Stimulated activated CD4-positive, alpha-beta T cell treated with anti-CD3 and anti-CD28 coated beads, Interleukin-4, amount 100 ng/mL, for 48 hours (primary cell): ENCODE results near the gene LXN.

Experiments used
- DNase-seq, 2 donors: peaks; one replicate each; pipeline ENCODE4 v3.0.0-alpha.2; 2020; ENCODE audit warnings: low read depth in 2 of 2

The LXN gene

DNA sequence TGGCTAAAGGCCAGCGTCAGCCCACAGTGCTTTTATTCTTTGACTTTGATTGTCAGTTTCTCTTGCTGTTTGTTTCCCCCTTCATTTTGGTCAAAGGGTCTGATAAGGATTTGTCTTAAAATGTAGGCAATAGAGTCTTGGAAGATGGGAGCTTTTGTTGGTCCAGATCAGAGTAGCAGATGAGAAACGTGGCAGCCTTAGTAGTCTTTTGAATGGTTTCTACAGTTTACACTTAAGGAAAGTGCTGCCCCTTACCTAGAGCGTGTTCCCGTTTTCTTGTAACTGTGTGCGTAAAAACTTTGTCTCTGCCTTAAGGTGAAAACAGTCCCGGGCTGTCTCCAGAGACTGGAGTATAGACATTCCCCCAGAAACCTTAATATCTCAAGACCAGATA is 630 bp downstream of the LXN start:
- no peak for DNase-seq

DNA sequence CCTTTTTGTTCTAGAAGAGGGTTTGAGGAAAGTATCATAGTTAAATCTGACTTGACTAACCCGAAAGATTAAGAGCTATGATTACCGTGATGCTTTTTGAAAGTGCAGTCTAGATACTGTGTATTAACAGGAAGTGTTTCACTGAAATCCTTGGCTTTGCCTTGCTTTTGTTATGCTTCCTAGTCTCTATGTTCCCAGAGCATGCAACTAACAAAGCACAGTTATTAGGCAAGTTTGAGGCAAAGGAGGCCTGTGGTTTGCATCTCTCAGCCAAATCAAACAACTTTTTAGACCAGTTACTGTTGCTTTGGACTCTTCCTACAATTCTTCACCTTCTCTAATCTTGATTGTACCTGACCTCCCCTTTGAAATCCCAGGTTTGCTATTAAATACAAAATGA is 3.9 kb downstream of the LXN start:
- DNase-seq = no peak

DNA sequence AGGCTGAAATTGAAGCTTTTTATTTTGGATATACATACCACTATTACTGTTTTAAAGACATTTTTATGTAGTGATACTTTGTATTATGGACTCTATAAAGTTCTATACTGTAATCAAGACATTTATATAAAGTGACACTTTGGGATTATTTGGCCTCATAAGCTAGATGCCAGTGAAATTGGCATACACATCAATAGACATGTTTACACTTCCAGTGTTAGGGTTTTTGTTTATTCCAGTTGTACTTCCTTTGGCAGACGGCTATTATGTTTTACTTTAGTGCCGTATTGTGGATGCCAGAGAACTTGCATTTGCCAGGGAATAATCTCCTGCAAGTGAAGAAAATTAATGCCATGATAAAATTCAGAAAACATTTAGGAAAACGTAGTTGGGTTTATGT is 6.0 kb downstream of the LXN start:
- DNase-seq = no peak

DNA sequence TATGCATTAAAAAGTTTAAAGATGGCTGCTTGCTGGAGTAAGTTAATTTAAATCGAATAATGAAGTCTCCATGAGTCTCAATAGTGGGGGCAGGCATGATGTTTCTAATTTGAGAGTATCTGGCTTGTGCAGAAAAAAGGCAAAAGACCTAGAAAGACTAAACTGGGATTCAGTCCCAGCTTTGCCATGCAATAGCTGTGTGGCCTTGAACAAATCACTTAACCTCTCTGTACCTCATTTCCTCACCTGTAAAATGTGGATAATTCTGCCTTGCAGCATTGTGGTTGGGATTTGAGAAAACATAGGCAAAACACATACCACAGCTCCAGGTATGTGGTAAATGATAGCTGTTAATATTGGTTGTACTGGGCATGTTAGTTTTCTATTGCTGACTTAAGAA is 8.6 kb downstream of the LXN start:
- no peak for DNase-seq

DNA sequence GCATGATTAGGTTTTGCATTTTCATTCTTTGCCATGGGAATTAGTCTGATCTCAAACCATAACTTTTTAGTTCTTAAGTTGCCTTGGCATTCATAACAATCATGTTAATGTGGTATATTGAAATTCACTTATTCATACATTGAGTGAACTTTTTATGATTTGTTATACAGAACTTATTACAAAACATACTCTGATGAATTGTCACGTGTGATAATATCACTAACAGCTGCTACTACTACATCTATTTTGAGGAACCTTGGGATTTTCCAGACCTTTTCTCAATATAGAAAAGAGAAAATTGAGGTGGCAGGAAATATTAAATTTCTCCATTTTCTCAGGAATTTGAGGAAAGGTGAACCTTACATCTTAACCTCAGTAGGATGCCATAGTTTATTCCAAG is 9.2 kb downstream of the LXN start:
- no peak for DNase-seq

DNA sequence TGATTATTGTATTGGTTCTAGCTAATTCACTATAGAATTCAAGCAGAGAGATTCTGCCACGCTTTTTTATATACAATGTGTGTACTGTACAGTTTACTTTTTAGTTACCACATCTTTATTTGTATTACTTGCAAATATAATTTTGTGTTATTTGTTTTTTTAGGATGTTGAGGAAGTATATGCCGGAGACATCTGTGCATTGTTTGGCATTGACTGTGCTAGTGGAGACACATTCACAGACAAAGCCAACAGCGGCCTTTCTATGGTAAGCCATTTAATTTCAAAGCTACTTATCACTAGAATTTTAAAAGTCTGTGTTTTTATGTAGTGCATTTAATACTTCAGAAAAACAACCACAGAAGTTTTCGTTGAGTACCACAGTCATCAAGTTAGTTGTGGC is 11.7 kb downstream of the LXN start:
- no peak for DNase-seq

DNA sequence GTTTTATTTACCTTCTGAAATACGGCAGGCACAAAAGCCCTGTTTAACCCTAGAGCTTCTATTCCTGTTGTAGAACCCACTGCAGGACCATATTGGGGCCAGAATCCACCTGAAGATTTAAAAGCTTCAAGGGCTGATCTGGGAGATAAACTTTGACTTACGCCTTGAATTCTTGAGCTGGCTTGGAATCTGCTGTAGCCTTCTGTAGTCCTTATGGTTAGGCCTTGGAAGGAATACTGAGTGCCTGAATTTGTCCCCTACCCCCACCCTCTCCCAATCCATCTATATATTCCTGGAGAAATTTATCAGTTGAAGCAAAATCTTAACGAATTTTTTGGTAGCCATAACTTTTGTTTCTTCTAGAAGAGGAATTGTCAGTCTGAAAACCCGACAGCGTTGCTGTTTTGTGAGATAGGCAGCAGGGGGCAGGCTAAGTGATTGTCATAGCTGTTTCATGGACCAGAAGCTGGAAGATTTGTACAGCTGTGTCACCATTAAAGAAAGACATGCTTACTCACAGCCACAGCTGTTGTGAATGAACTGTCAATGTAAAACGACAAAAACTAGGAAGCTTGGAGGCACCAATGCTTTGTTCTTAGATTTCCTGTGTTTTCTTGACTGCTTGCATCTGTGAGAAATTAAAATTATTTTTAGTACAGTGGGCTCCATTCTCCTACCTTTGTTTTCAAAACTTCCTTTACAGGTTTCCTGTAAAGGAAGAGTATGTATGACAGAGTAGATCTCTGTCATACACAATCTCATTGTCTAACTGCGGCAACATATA is 12.8 kb downstream of the LXN start:
- peak; percentile 33 to 38 for DNase-seq

DNA sequence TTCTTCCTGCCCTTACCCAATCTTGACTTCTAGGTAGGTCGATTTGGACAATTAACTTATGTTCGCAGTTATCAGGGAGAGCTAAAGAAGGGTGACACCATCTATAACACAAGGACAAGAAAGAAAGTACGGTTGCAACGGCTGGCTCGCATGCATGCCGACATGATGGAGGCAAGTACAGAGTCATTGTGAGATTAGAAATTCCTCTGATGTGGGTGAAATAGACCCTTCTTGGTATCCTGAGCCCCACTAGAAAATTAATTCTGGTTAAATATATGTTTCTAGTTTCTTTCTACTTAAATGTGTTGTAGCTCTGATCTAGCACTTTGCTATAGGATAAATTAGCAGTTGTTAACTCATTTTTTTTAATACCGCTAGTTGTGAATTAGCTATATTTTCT is 13.6 kb downstream of the LXN start:
- DNase-seq = no peak

DNA sequence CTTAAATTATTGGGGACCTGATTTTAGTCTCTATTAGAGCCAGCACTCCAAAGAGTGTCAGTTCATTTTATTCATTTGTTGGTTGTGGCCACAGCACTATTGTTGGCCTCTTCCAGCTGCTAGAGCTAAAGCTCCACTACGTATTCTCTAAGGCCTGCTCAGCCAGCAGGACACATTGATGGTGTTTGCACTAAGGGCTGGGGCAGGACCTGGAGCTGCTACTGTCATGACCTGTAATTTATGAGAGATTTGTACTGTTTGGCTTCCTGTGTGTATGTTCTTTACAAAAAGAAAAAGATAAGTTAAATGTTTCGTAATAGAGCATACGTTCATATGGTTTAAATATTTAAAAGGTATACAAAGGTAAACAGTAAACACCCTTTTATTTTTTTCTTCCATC is 20.0 kb downstream of the LXN start:
- no peak for DNase-seq

DNA sequence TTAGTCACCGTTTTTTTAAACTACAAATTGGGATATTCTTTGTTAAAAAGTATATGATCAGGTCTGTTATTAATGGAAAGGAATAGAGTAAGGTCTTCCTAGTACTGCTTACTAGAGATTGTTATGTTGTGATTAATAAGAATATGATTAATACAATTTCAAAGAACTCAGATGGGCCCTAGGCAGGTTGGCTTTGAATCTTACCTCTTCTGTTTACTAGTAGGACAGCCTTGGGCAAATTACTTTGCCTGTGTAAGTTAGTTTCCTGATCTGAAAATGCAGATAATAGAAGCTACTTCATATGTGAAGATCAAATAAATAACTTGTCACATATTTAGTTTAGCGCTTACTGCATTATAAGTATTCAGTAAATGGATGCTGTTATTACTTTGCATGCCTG is 21.3 kb downstream of the LXN start:
- no peak for DNase-seq

DNA sequence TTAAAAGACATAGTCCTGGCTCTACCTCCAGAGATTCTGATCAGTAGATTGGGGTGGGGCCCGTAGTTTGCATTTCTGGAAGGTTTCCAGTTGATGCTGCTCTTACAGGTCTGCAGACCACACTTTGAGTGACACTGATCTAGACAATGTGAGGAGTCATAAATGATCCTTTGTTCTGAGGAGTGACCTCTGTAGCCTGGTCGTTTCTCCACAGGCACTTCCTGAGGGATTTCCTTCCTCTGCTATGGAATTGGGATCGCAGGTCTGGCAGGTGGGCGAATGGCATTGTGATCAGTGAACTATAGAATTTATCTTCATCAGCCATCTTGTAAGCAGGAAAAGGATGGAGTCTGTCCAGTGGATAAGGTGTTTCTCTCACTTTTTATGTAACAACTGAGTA is 22.7 kb downstream of the LXN start:
- no peak for DNase-seq

DNA sequence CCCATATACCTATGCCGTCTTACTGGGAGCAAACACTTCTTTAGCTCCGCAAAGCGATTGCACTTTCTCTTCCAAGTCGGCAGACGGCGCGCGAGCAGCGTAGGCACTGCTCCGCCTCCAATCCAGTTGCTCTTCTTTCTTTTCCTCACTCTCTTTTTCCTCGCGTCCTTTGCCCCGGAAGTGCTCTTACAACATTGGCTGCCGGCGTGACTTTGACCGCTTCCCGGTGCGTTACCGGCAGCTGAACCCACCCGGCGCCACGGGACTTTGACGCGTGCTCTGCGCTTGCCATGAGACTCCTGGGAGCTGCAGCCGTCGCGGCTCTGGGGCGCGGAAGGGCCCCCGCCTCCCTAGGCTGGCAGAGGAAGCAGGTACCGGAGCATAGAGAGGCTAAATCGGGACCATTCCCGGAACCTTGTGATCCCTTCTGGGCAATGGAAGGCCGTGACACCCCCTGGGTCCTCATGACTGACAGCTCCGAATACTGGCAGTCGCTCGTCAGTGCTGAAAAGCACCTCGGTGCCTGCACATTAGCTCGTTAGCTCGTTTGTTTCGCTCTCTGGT is 28.0 kb downstream of the LXN start, which contains the start of gene GFM1:
Gene GFM1, plus strand, starts transcription at position 183 of the 564 bp plus-strand sequence. Its CDS starts 108 bp downstream, at position 291.
- peak; percentile 66 to 85 for DNase-seq

DNA sequence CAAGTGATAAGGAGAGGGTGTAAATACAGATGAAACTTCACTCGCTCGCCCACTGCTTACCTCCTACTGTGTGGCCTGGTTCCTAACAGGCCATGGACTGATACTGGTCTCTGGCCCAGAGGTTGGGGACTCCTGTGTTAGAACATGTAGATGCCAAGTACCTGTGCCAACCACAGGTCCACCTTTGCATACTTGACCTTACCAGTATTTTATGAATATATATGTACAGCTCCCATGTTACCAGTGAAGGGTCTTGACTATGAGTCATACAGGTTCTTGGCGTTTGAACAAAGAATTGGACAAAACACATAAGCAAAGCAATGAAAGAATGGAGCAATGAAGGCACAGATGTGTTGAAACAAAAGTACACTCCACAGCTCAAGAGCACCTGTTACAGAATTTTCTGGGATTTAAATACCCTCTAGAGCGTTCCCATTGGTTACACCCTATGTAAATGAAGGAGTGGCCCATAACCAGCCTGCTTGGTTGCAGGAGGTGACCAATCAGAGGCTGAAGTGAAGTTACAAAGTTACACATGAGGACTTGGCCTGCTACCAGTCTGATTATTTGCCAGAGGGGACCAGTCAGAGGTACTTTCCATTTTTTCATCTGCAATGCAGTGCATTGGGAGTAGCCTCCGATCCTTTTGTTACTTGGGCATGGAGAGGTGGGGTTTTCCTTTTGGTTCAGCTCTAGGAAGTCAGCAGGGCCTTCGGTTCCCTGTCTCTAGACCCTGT is 29.8 kb downstream of the LXN start:
- no peak for DNase-seq

DNA sequence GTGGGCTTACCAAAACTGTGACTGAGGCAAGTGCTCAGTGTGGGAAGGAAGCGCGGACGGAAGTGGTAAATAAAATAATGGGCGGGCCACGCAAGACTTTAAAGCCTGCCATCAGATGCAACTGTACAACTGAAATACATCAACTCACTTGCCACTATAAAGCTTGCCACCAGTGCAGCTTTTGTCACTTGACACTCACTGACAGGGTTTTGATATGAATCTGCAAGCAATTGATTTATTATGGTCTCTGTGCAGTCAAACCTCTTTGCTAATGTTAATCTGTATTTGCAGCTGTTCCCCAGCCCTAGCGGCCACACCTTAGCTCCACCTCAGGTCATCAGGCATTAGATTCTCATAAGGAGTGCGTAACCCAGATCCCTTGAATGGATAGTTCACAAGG is 30.4 kb downstream of the LXN start:
- DNase-seq = no peak

DNA sequence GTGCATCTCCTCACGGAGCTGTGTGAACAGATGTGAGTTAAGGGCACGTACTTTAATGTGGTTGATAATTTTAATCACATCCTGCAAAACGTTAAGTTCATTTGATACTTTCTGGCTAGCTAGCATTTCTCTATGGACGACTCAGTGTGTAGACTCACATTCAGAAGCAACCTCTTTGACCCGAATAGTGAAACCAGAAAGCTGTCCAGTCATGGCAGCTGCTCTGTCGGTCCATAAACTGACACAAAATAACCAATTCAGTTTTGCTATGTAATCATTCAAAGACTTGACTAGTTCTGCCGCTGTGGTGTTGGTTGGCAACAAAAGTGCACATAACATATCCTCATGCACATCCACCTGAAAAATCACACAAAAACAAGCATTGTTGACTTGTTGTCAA is 31.8 kb downstream of the LXN start:
- no peak for DNase-seq

DNA sequence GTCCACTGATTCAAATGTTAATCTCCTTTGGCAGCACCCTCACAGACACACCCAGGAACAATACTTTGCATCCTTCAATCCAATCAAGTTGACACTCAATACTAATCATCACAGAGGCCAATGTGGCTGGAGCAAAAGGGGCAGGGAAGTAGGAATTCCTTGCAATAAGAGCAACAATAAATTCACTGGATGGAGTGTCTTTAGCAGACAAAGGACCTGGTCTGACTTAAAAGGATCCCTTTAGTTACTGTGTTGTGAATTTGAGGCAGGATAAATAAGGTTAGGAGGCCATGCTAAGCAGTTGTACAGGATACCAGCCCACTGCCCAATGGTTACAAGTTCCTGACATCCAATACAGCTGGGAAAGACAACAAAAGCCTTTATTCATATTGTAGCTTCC is 40.5 kb downstream of the LXN start:
- no peak for DNase-seq

DNA sequence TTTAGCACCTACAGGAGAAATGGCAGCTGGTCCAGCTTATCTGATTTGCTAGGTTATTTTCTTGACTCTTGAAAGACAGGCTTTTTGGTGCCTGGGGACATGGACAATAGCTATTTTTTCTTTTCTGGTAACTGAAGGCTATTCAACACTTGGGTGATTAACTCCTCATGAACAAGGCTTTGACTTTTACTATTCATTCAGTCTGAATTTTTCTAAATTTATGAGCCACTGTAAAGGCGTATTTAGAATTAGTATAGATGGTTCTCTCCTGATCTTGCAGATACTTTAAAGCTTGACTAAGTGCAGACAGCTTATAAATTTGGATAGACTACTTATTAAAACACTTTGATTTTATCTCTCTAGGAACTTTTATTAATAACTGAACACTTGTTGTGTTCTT is 46.6 kb downstream of the LXN start:
- DNase-seq = no peak

DNA sequence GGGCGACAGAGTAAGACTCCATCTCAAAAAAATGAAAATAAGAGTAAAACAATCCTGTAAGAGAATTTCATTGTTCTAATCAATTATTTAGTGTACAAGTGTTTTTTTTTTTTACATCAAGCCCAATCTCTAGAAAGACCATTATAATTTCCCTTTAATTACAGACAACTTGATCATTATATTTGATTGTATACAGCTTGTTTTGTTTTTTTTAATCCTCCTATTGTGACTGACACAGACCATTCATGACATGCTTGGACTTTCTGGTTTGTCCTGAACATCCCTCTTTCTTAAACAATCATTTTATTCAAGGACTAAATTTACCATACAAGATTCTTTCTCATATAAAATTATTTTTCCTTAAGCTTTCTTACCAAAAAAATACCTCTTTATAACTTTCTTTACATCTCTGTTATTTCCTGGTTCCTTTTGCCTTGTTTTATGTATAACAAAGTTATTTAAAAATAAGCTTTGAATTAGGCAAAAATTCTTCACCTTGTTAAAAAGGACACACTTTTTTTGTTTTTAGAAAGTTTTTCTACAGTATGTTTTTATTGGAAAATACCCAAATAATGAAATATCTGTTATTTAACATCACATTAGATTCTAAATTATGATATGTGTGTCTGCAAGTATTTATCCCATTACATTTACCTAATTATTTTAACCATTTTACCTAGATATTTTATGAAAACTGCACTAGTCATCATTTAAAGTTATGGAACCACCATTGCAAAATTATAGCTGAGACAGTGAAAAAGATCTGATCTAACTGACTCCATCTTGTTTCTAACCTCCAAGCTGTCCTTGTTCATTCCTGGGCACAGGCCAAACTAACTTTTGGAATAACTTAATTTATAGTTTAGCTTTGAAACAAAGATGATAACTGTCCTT is 54.2 kb downstream of the LXN start:
- DNase-seq = no peak
